HEK293T (cell line): ENCODE data around the gene PPIL6.

Experiments
- CTCF ChIA-PET: fragments of 350-600 bp; formaldehyde crosslinking; extraction: SDS; loops from one replicate; lab custom pipeline; 2021; ENCODE audit warnings: antibody characterized with exemption, inconsistent platforms; lab: Yijun Ruan, JAX
- POLR2A ChIA-PET: fragments of 350-600 bp; formaldehyde crosslinking; extraction: SDS; loops from one replicate; lab custom pipeline; 2020; ENCODE audit warnings: antibody characterized with exemption, inconsistent platforms; lab: Yijun Ruan, JAX
- DNase-seq: peaks from one replicate; pipeline ENCODE4 v3.0.0; 2012; ENCODE audit warnings: mixed read lengths; ENCODE audit errors: extremely low spot score
- ARNT ChIP-seq: fragments of 450-650 bp; IDR thresholded peaks from 2 replicates; pipeline ENCODE4 v1.6.1; 2017; ENCODE audit warnings: mild to moderate bottlenecking
- BHLHE40 ChIP-seq: fragments of 450-650 bp; IDR thresholded peaks from 2 replicates; pipeline ENCODE4 v1.6.1; 2016; ENCODE audit warnings: mild to moderate bottlenecking, moderate library complexity, borderline replicate concordance
- CTBP1 ChIP-seq: fragments of 450-650 bp; IDR thresholded peaks from 2 replicates; pipeline ENCODE4 v1.6.1; 2016; ENCODE audit warnings: borderline replicate concordance
- ELF4 ChIP-seq: fragments of 450-650 bp; IDR thresholded peaks from 2 replicates; pipeline ENCODE4 v1.6.1; 2017; ENCODE audit warnings: antibody characterized with exemption
- FOXA1 ChIP-seq: fragments of 450-650 bp; IDR thresholded peaks from 2 replicates; pipeline ENCODE4 v1.6.1; 2016; ENCODE audit warnings: mild to moderate bottlenecking
- FOXK2 ChIP-seq: fragments of 450-650 bp; IDR thresholded peaks from 2 replicates; pipeline ENCODE4 v1.6.1; 2016; ENCODE audit warnings: mild to moderate bottlenecking
- FOXM1 ChIP-seq: fragments of 450-650 bp; IDR thresholded peaks from 2 replicates; pipeline ENCODE4 v1.6.1; 2017; ENCODE audit warnings: mild to moderate bottlenecking, borderline replicate concordance
- HDGF ChIP-seq: fragments of 450-650 bp; IDR thresholded peaks from 2 replicates; pipeline ENCODE4 v1.6.1; 2017; ENCODE audit warnings: antibody characterized with exemption, borderline replicate concordance
- L3MBTL2 ChIP-seq: fragments of 450-650 bp; conservative IDR thresholded peaks from 2 replicates; pipeline ENCODE4 v1.6.1; 2016; ENCODE audit warnings: mild to moderate bottlenecking
- LEF1 ChIP-seq: fragments of 450-650 bp; IDR thresholded peaks from 2 replicates; pipeline ENCODE4 v1.6.1; 2017; ENCODE audit warnings: mild to moderate bottlenecking, borderline replicate concordance
- NFRKB ChIP-seq: fragments of 450-650 bp; IDR thresholded peaks from 2 replicates; pipeline ENCODE4 v1.6.1; 2016; ENCODE audit warnings: mild to moderate bottlenecking, moderate library complexity
- PKNOX1 ChIP-seq: fragments of 450-650 bp; IDR thresholded peaks from 2 replicates; pipeline ENCODE4 v1.6.1; 2016
- SP1 ChIP-seq: fragments of 450-650 bp; IDR thresholded peaks from 2 replicates; pipeline ENCODE4 v1.6.1; 2017
- SUZ12 ChIP-seq: fragments of 450-650 bp; IDR thresholded peaks from 2 replicates; pipeline ENCODE4 v1.6.1; 2016; ENCODE audit warnings: mild to moderate bottlenecking
- TARDBP ChIP-seq: fragments of 450-650 bp; IDR thresholded peaks from 2 replicates; pipeline ENCODE4 v1.6.1; 2016
- ZNF384 ChIP-seq: fragments of 450-650 bp; IDR thresholded peaks from 2 replicates; pipeline ENCODE4 v1.6.1; 2016

Gene PPIL6

GRCh38 chr6:109440331-109441068 lies at the start of gene PPIL6, which contains the start of gene SMPD2:
TSS of gene PPIL6 (minus strand) at chr6:109440628. CDS start at chr6:109440590, 38 bp downstream.
TSS of gene SMPD2 (plus strand) at chr6:109440724. CDS start at chr6:109441122, 398 bp downstream.
- ChIA-PET CTCF (interaction anchor here (0.7 to 1.5 kb wide), 6 partner anchors 10 to 264 kb away, joined by 3 to 7 read pairs (median 4); no protein-coding TSS in a partner anchor), POLR2A (interaction anchor here (0.9 to 6.8 kb wide), 5 partner anchors 9 to 57 kb away, joined by 3 to 39 read pairs (median 4); partner anchors contain the start of genes CD164 and MICAL1)
- TF ChIP-seq LEF1: 0 out of 2 replicates have a peak, but pooled peaks have one; percentile 18
- TF ChIP-seq L3MBTL2: peak; percentile 96; the same call in 1 of the 2 replicates
- no peak for TF ChIP-seq FOXK2
- no peak for TF ChIP-seq BHLHE40
- no peak for TF ChIP-seq TARDBP
- DNase-seq: peak; percentile 92

GRCh38 chr6:109488001-109488400 lies 47.6 kb upstream of the PPIL6 start:
- ChIA-PET POLR2A (no interaction called here), CTCF (no interaction called here)
- TF ChIP-seq TARDBP (no peak), FOXA1 (no peak), L3MBTL2 (no peak), ELF4 (no peak), BHLHE40 (no peak), PKNOX1 (no peak), SP1 (no peak), FOXK2 (no peak), ARNT (no peak), NFRKB (no peak), CTBP1 (no peak), FOXM1 (no peak), ZNF384 (no peak), LEF1 (no peak), SUZ12 (no peak), HDGF (no peak)
- DNase-seq: no peak

GRCh38 chr6:109486068-109486467 lies 45.6 kb upstream of the PPIL6 start:
- no peak for DNase-seq
- ChIA-PET CTCF (no interaction called here), POLR2A (interaction anchor here (0.6 kb wide), 2 partner anchors 103 to 169 kb away, joined by 3 read pairs; no protein-coding TSS in a partner anchor)
- TF ChIP-seq BHLHE40 (no peak), FOXK2 (no peak)

GRCh38 chr6:109485266-109485935 lies 45.0 kb upstream of the PPIL6 start:
- POLR2A ChIA-PET: no interaction called here
- CTCF ChIA-PET: interaction anchor here (0.6 kb wide), 2 partner anchors 11 to 22 kb away, joined by 3 read pairs; no protein-coding TSS in a partner anchor
- no peak for DNase-seq
- TF ChIP-seq FOXM1: no peak
- no peak for TF ChIP-seq SP1
- TF ChIP-seq L3MBTL2: no peak
- TF ChIP-seq CTBP1: no peak
- no peak for TF ChIP-seq PKNOX1
- TF ChIP-seq SUZ12: no peak
- TF ChIP-seq FOXA1: no peak
- TF ChIP-seq ARNT: no peak

GRCh38 chr6:109484122-109484521 lies 43.7 kb upstream of the PPIL6 start:
- ChIA-PET CTCF (no interaction called here), POLR2A (no interaction called here)
- no peak for DNase-seq

More at GRCh38 chr6:109484122-109484521, 43.7 kb upstream of the PPIL6 start:
- TF ChIP-seq ZNF384: no peak
- no peak for TF ChIP-seq SP1
- no peak for TF ChIP-seq SUZ12
- TF ChIP-seq NFRKB: no peak
- TF ChIP-seq CTBP1: no peak
- TF ChIP-seq FOXM1: no peak
- no peak for TF ChIP-seq BHLHE40
- TF ChIP-seq FOXA1: no peak
- no peak for TF ChIP-seq ELF4
- TF ChIP-seq TARDBP: no peak
- no peak for TF ChIP-seq HDGF
- TF ChIP-seq LEF1: no peak
- no peak for TF ChIP-seq ARNT
- no peak for TF ChIP-seq FOXK2
- no peak for TF ChIP-seq PKNOX1
- no peak for TF ChIP-seq L3MBTL2
